NCI-H2227 (cell line): ENCODE measurements around the gene RBM42.
A peak's percentile ranks its signal among the peaks of the same experiment; 100 is the strongest.

Experiments used
- DNase-seq: peaks from one replicate; lab custom pipeline; 2025; ENCODE audit not compliant: unreplicated experiment; lab: John Stamatoyannopoulos, UW

Gene RBM42

DNA sequence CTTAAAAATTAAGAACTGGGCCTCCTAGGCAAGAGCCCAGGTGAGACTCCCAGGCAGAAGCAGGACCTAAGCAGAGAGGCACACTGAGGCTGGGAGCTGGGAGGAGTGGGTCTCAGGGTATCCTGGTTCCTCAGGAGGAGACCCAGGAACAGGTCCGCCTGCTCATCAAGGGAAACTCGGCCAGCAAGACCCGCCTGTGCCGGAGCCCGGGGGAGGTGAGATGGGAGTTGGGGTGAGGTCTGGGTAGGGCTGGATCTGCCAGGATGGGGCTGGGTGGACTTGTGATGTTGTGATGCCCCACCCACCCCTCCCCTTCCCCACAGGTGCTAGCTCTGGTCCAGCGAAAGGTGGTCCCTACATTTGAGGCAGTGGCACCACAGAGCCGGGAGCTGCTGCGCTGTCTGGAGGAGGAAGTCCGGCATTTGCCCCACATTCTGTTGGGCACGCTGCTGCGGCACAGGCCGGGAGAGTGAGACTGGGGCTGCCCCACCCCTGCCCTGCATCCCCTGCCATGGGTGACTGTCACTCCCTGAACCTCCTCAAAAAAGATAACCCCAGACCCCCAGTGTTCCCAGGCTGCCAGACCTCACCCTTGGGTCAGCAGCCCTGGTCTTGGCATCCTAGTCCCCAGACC lies 9.4 kb upstream of the RBM42 start:
- DNase-seq: no peak

DNA sequence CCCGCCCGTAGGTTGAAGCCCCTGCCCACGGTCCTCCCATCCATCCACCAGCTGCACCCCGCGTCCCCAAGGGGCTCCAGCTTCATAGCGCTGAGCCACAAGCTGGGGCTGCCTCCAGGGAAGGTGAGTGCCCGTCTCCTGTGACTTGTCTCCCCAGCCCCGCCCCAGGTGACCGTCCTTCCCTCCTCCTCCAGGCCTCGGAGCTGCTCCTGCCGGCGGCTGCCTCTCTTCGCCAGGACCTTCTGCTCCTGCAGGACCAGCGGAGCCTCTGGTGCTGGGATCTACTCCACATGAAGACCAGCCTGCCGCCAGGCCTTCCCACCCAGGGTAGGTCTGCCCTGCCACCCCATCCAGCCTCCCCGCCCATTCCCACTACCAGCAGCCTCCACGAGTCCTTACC lies 8.8 kb upstream of the RBM42 start:
- DNase-seq: no peak

DNA sequence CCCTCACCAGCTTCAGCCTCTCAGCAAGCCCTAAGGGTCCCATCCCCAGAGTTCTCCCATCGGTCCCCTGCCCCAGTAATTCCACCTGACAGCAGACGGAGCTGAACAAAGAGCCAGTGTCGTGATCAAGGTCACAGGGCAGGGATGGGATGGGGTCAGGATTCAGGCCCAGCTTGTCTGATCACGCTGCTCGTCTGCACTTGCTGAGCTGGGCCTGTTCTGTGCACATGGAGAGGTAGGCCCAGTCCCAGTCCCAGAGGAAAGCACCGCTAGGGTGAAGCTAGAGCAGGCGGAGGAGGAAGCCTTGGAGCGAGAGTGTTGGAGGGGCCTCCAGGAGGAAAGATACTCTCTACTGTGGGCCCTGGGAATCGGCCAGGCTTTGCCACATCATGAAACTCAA lies 7.1 kb upstream of the RBM42 start:
- DNase-seq: no peak

DNA sequence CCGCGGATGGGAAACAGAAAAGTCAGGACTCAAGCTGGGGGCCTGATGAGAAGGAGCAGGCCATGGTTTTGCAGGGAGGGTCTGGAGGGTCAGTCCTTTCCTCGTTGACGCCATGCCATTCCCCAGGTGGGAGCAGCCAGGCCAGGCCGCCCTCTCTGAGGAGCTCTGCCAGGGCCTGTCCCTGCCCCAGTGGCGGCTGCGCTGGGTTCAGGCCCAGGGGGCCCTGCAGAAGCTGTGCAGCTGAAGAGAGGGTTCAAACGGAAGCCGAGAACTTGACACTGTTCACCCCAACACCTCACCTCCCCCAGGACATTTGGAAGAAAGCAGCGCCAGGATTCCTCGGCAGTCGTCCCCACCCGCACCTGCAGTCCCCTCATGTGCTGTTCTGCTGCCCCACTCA lies 6.1 kb upstream of the RBM42 start:
- DNase-seq: no peak

DNA sequence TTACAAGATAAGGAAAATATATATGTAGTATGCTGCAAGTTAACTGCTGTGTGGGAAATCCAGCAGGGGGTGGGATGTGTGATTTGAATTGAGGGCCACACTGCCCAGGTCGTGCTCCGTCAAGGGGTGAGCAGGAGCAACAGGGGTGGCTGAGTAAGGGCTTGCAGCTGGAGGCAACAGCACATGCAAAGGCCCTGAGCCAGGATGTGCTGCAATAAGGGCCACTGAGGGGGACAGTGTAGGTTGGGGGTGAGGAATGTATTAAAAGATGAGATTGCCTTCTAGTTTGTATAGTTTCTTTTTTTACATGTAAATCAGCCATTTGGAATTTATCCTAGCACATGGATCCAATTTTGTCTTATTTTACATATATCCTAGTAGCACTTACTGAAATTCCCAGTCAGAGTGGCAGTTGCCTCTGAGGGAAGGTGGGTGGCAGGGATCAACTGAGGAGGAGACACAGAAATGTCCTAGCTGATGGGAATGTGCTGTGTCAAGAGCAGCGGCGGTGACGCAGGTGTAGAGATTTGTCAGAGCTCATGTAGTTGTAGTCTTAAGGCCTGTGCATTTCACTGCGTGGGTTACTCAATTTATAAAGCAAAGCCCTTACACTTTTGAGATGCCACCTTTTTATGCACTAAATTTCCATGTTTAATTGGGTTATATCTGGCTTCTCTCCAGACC lies 5.4 kb upstream of the RBM42 start:
- DNase-seq: no peak

DNA sequence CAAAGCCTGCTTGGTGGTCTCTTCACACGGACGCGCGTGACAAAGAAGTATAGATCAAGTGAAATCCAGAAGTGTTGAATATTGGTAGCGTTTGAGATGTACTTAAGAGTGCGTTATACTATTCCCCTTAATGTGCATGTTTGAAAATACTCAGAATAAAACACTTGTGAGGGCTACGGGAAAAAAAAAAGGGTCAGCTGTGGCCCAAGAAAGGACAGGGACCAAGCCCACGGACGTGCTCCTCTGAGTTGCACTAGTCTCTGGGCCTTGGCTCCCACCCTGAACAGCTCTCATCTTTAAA lies 622 bp upstream of the RBM42 start:
- DNase-seq: no peak

DNA sequence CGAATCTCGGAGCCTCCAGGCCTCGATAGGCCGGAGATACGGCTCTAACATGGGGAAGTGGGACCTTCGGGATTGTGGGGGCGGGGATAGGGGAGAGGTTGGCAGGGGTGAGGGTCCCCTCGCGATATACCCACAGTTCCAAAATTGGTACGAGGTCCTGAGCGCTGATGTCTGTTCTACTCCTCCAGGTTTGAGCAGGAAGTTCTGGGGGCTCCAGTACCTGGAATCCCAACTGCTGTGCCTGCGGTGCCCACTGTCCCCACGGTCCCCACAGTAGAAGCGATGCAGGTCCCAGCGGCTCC lies 447 bp downstream of the RBM42 start:
- DNase-seq: no peak

DNA sequence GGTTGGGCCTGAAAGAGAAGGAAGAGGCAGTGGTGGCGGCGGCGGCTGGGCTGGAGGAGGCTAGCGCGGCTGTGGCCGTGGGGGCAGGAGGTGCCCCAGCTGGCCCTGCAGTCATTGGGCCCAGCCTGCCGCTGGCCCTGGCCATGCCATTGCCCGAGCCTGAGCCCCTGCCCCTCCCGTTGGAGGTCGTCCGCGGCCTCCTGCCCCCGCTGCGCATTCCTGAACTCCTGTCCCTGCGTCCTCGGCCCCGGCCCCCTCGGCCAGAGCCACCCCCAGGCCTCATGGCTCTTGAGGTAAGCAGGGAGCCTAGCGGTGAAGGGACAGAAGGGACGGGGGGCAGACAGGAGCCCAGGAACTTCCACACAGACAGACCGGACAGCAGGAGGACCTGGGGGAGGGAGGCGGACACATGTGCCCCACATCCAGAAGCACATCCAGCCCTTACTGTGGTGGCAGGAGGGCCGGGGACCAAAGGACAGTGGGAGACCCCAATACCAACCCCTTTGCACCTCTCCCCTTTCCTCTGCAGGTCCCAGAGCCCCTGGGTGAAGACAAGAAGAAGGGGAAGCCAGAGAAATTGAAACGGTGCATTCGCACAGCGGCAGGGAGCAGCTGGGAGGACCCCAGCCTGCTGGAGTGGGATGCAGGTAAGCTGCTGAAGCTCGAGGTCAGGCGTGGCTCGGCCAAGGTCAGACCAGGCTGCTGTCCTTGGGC lies 5.0 kb downstream of the RBM42 start:
- no peak for DNase-seq

DNA sequence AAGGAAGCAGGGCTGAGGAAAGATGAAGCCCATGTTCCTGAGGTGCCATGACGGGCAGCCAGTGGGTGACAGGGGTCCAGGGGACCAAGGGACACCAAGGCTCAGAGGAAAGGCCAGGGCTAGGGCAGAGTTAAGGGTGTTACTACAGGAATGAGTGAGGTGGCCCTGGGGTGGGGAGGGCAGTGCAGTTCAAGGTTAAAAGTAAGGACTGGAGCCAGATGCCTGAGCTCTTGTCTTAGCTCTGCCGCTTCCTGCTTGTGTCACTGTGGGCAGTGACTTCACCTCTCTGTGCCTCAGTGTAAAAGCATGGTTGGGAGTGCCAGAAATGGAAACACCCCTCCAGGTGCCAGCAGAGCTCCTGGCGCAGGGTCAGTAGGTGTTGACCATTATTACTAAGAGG lies 7.8 kb downstream of the RBM42 start:
- DNase-seq: no peak

DNA sequence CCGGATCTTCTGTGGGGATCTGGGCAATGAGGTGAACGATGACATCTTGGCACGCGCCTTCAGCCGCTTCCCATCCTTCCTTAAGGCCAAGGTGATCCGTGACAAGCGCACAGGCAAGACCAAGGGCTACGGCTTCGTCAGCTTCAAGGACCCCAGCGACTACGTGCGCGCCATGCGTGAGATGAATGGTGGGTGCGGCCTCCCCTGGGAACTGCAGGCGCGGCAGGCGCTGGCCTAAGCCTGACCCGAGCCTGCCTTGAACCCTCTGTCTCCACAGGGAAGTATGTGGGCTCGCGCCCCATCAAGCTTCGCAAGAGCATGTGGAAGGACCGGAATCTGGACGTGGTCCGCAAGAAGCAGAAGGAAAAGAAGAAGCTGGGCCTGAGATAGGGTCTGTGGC lies 8.3 kb downstream of the RBM42 start:
- DNase-seq: no peak

DNA sequence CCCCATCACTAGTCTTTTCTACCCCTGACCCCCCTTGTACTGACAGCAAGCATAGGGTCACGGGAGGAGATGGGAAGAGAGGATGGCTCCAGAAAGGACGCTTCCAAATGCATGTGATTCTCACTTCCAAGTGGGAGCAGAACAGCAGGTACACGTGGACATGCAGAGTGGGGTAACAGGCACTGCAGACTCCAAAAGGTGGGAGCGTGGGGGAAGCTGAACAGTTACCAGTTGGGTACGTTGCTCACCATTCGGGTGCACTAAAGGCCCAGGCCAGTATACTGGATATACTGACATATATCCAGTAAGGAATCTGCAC lies 10.4 kb downstream of the RBM42 start:
- no peak for DNase-seq

DNA sequence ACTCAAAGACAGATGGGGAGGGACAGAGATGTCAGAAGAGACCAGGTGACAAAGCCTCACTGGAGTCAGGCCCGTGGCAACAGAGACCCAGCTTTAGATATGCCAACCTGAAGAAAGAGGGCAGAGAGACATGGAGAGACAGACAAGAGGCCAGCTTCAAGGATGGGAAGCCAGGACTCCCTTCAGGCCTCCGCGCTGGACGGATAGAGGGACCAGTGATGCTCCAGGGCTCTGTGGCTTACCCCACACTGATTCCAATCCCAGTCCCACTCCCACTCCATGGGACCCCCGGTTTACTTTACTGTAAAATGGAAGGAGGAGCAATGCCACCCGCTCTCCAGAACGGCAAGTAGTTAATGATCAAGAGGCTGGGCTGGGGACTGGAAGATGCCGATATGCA lies 11.0 kb downstream of the RBM42 start:
- no peak for DNase-seq

DNA sequence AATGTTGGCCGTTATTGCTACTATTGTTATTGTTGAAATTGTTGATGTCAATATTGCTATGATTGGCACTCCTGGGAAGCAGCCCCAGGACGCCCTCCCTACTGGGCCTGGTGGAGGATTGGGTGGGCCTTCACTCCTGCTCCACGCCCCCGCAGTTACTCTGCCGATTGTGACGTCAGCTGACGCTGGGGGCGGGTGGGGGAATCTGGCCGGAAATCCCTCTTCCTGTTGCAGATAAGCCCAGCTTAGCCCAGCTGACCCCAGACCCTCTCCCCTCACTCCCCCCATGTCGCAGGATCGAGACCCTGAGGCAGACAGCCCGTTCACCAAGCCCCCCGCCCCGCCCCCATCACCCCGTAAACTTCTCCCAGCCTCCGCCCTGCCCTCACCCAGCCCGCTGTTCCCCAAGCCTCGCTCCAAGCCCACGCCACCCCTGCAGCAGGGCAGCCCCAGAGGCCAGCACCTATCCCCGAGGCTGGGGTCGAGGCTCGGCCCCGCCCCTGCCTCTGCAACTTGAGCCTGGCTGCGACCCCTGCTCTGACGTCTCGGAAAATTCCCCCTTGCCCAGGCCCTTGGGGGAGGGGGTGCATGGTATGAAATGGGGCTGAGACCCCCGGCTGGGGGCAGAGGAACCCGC lies 12.8 kb downstream of the RBM42 start, which contains the start of gene ETV2:
Gene ETV2, plus strand, starts transcription at position 231 of the 637 bp plus-strand sequence. CDS start 716 bp downstream, outside the sequence.
- no peak for DNase-seq

DNA sequence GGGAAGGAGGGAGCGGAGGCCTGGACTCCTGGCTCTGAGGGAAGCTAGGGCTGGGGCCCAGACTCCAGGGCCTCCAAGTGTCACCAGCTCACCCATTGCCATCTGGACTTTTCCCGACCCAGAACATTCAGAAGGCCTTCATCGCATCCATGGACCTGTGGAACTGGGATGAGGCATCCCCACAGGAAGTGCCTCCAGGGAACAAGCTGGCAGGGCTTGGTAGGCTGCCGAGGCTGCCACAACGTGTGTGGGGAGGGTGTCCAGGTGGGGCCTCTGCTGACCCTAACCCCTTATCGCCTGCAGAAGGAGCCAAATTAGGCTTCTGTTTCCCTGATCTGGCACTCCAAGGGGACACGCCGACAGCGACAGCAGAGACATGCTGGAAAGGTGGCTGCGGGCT lies 13.5 kb downstream of the RBM42 start:
- peak; percentile 73 for DNase-seq

DNA sequence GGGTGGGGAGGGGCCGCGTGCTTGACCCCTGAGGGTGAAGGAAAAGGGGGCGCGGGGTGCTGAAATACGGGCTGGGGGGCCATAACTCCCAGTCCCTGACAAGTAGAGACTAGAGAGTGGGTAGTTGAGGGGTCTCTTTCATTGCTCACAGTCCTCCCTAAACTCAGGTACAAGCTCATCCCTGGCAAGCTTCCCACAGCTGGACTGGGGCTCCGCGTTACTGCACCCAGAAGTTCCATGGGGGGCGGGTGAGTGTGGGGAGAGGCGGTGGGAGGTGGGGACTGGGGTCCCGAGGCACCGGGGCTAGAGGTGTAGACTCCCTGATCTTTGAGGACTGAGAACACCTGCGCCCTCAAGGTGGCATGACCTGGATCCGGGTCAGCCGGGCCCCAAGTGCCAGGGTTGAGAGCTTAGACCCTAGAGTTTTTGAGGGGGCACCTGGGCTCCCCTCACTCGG lies 14.0 kb downstream of the RBM42 start:
- DNase-seq: no peak

DNA sequence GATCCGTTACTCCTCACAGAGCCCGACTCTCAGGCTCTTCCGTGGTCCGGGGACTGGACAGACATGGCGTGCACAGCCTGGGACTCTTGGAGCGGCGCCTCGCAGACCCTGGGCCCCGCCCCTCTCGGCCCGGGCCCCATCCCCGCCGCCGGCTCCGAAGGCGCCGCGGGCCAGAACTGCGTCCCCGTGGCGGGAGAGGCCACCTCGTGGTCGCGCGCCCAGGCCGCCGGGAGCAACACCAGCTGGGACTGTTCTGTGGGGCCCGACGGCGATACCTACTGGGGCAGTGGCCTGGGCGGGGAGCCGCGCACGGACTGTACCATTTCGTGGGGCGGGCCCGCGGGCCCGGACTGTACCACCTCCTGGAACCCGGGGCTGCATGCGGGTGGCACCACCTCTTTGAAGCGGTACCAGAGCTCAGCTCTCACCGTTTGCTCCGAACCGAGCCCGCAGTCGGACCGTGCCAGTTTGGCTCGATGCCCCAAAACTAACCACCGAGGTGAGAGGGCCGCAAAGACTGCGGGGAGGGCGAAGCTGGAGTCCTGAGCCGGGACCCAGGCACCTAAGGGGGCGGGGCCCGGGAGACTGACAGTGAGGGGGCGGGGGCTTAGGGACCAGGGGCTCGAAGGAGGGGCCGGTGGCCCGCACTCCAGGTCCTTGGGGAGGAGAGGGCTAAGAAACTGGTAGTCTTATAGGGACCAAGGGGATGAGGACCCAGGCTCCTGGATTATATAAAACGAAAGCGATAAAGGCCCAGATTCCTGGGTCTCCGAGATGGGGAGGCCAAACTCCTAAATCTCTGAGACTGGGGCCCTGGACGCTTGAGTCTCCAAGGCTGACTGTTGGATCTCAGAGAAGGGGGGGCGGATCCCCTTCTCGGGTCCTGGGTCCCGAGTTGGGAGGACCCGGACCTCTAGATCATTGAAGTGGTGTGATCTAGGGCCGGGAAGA lies 14.7 kb downstream of the RBM42 start:
- peak; percentile 100 for DNase-seq

DNA sequence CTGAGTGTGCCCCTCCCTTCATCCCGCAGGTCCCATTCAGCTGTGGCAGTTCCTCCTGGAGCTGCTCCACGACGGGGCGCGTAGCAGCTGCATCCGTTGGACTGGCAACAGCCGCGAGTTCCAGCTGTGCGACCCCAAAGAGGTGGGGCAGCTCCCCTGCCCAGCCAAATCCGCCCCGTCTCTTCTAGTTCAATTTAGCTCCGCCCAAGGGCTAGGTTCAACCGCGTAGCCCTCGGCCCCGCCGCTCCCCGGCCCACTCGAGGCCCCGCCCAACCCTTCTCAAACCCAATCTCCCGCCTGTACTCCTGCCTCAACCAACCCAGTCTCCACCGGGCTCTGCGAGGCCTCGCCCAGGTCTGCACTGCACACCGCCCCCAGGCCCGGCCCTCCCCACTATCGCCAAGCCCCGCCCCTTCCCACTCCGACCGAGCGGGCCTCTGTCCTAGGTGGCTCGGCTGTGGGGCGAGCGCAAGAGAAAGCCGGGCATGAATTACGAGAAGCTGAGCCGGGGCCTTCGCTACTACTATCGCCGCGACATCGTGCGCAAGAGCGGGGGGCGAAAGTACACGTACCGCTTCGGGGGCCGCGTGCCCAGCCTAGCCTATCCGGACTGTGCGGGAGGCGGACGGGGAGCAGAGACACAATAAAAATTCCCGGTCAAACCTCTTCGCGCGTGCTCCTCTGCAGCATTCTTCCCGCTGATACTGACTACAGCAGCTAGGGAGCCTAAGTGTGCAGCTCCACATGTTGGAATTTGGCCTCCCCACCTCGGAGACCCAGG lies 15.6 kb downstream of the RBM42 start:
- DNase-seq: peak; percentile 100

DNA sequence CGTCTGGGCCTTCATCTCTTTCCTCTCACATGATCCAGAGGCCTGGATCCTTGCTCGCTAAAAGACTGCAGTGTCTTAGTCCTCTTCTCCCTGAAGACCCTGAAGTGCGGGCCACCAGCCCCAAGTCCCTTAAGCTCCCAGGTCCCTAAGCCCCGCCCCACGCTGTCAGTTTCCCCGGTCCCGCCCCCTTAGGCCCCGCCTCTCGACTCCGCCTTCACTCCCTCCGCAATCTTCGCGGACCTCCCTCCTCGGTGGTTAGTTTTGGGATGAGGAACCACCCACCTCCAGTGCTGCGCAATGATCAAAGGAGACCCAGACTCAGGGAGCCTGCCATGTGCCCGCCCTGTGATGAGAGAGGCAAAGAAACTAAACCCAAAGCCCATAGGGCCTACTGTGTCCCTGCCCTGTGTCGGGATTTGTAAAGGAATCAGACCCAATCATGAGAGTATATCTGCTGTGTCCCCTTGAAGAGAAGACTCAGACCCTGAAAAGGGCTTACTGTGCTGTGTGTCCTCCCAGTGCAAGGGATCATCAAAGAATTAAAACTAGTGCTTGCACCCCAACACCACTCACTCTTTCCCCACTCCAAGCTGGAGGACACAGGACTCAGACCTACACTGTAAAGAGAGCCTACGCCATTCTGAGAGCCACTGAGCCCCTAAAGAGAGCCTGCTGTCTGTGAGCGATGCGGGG lies 16.3 kb downstream of the RBM42 start:
- peak; percentile 97 for DNase-seq

DNA sequence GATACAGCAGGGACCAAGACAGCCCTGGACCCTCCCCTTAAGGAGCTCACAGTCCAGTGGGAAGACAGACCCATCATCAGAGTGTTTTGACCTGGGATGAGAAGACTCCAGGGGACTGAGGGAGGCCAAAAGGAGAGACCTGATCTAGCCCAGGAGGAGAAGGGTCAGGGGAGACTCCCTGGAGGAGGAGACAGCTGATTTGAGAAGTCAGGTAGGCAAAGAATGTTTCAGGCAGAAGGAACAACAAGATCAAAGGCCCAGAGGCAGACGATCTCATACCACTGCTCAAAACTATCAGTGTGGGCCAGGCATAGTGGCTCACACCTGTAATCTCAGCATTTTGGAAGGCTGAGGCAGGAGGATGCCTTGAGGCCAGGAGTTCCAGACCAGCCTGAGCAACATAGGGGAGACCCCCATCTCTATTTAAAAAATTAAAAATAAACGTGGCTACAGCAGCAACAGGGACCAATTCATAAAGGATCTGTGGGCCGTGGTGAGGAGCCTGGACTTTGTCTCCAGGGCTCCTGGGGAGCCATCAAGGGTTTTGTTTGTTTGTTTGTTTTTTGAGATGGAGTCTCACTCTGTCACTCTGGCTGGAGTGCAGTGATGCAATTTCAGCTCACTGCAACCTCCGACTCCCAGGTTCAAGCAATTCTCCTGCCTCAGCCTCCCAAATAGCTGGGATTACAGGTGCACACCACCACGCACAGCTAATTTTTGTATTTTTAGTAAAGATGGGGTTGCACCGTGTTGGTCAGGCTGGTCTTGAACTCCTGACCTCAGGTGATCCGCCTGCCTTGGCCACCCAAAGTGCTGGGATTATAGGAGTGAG lies 17.1 kb downstream of the RBM42 start:
- no peak for DNase-seq
